ENCODE results near the gene ADAM12.

GRCh38 chr10:125967533-125967932 is 420.7 kb downstream of the ADAM12 start:
- no peak for TF ChIP-seq CTCF (IDR thresholded peaks at IDR 0.05)
- TF ChIP-seq POLR2A (IDR thresholded peaks at IDR 0.05), result no peak

Measured in adrenal gland (tissue), 5 donors.